22Rv1 (cell line): Measurements from ENCODE around the gene IL6ST.

ENCODE experiments used
- H3K27ac ChIP-seq: fragments of 450-650 bp; 2 replicates; pipeline ENCODE4 v1.5.1; 2017
- CTCF ChIP-seq: fragments of 450-650 bp; IDR thresholded peaks from 2 replicates; pipeline ENCODE4 v1.5.1; 2017; ENCODE audit warnings: mild to moderate bottlenecking
- ZFX ChIP-seq: fragments of 450-650 bp; IDR thresholded peaks from 2 replicates; pipeline ENCODE4 v1.6.1; 2017; ENCODE audit warnings: antibody characterized with exemption, borderline replicate concordance

Gene IL6ST

GRCh38 chr5:56011835-56012234 is 17.1 kb upstream of the IL6ST start:
- no peak for TF ChIP-seq CTCF
- TF ChIP-seq ZFX, result no peak
- no peak overlapping the region for H3K27ac ChIP-seq

DNA sequence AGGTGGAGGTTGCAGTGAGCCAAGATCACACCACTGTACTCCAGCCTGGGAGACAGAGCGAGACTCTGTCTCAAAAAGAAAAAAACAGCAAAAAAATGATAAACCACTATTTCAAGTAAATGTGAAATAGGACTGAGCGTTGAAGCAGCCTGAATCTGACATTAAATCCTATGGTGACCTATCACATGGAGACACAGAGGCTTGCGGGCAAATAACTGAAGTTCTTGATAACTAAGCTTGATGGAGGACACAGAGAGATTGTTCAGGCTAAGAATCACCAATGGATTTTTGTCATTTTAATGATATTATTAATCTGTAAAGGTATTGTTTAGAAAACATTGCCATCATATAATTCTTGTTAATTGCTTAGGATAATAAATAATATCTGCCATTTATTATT is 15.7 kb upstream of the IL6ST start:
- TF ChIP-seq CTCF (no peak), ZFX (no peak)
- H3K27ac ChIP-seq, result no peak overlapping the region

DNA sequence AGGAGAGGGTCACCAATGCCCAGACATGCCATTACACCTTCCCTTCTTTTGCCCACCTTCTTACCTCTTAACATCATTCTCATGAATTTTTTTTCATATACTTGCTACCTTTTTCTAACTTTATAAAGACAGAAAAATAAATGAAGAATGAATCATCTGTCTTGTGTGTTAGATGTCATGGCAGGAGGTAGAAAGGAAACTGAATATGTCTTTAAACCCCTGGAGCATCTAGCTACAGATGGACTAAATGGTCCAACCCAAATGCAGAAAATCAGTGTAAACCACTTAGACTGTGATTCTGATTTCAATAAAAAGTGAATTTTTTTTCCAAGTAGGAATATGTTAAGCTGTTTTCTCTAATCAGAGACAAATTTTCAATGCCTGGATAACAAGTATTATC is 11.8 kb upstream of the IL6ST start:
- no peak overlapping the region for H3K27ac ChIP-seq
- no peak for TF ChIP-seq CTCF
- TF ChIP-seq ZFX, result no peak

GRCh38 chr5:56006094-56006493 is 11.3 kb upstream of the IL6ST start:
- no peak overlapping the region for H3K27ac ChIP-seq
- no peak for TF ChIP-seq CTCF
- TF ChIP-seq ZFX, result no peak

- TF ChIP-seq CTCF (no peak), ZFX (no peak)
- no peak overlapping the region for H3K27ac ChIP-seq
These were observed 10.1 kb upstream of the IL6ST start for GRCh38 chr5:56004874-56005273.

DNA sequence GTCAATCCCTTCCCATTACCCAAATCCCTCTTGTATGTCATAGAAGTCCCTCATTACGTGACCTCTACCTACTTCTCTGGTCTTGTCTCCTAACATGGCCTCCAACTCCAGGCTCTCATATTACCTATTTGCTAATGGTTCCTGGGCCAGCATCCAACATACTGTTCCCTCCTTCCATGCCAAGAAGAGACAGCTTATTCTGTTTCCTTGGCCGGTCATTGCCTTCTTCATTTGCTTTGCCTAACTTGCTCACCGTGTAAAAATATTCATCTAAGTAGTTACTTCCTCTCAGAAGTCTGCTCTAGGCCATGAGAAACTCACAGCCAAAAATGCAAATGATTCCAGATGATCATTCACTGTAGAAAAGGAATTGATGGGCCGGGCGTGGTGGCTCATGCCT is 8.9 kb upstream of the IL6ST start:
- H3K27ac ChIP-seq, result no peak overlapping the region
- TF ChIP-seq CTCF, result no peak
- no peak for TF ChIP-seq ZFX

DNA sequence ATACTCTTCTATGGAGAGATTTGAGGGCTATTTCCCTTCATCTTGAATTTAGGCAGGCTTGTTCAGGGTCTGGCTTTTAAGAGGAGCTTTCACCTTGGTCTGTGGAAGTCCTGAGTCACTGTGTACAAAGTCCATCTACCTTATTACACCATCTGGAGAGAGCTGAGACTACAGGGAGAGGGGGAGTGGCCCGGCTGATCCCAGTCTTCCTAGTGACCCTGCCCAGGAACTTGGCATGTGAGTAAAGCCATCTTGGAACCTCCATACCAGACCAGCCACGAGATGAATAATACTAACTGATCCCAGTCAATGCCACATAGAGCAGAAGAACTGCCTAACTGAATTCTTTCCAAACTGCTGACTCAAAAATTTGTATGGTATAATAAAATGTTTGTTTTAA is 8.4 kb upstream of the IL6ST start:
- no peak overlapping the region for H3K27ac ChIP-seq
- TF ChIP-seq CTCF (no peak), ZFX (no peak)
